HG03097 (cell line): Measurements from ENCODE around the gene TMEM198.

ENCODE experiments used
- ATAC-seq: cut with Tn5 transposase; IDR thresholded peaks from one replicate; pipeline ENCODE4 v1.9.1; 2021; ENCODE audit not compliant: unreplicated experiment, low FRiP score

The TMEM198 gene

GRCh38 chr2:219524817-219525216, 19.0 kb upstream of the TMEM198 start:
- ATAC-seq, result no peak

- no peak for ATAC-seq
Observed at GRCh38 chr2:219525533-219526232, 18.1 kb upstream of the TMEM198 start.

DNA sequence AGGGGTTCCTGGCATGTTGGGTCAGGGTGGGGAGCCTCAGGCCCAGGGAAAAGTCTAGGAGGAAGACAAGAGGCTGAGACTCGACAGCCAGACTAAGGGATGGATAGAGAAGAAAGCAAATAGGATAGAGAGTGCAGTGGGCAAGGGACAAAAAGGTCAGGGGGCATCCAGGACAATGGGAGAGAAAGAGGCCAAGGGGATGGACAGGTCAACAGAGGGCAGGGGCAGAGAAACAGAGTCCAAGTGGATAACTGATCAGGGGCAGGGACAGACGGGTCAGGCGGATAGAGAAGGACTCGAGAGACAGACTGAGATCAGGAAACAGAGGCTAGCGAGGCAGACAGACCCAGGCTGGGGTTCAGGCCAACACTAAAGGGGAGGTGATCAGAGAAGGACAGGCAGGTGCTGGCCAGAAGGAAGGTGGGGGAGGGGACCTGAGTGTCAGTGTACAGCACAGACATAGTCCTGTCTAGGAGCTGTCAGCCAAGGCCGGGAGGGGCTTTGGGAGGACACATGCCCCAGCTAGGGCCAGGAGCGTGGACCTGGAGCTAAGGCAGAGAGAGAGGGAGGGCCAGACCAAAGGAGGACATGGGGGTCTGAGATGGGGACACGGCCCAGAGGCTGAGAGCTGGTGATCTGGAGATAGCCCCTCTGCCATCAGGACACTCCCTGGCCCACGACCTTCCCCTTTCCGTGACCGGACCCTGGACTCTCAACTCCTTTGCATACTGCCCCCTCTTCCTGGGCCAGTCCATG, 17.3 kb upstream of the TMEM198 start:
- no peak for ATAC-seq

- ATAC-seq, result no peak
Observed at GRCh38 chr2:219527076-219527394, 16.8 kb upstream of the TMEM198 start.

DNA sequence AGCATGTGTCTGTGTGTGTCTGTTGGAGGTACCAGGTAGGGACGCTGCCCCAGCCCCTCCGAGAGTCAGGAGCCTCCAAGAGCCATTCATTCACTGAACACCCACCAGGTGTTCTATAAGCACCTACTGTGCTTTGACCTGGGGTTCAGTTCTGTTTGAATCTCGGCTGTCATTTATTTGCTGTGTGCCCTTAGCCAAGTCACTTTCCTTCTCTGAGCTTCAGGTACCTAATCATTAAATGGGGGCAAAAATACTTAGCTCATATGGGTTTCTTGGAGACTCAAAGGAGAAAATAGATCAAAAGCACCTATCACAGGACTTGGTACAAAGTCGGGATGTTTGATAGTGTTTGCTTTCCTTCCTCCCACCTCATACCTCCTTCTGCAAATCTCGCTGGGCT, 16.4 kb upstream of the TMEM198 start:
- no peak for ATAC-seq

DNA sequence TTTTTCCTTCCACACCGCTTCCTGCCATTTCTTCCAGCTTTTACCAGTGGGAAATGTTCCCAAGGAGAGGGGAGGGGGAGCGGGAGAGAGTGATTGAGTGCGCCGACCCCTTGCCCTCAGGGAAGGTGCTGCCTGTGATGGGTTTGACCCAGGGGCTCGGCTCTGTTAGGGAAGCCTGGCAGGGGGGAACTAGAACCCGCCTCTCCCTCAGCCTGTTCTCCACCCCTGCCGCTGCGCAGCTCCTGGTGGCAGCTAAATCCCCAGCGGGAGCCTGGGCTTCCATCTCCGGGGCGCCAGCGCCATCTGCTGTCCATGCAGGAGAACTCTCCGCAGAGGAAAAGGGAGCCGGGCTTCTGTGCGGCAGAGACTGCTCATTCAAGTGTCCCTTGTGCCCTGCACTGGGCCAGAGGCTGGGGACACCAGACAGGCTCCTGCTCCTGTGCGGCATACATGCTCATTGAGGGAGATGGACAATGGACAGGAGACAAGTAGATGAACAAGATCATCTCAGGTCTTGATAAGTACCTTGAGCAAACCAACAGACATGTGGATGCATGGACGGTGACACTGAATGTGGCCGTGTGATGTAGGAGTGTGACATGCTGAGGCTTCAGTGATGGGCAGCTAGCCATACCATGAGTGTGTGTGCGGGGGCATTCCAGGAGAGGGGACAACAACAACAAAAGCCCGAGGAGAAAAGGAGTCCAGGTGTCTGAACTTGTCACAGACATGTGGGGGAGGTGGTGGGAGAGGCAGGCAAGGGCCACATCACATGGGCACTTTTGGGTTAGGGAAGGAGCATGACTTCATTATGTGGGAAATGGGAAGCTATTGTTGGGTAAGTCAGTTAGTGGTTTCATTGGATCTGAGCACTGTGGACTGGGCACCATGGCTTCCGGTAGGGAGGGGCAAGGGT, 13.5 kb upstream of the TMEM198 start:
- ATAC-seq, result peak; percentile 75

- ATAC-seq, result no peak
Observed at GRCh38 chr2:219531639-219532377, 12.0 kb upstream of the TMEM198 start.

DNA sequence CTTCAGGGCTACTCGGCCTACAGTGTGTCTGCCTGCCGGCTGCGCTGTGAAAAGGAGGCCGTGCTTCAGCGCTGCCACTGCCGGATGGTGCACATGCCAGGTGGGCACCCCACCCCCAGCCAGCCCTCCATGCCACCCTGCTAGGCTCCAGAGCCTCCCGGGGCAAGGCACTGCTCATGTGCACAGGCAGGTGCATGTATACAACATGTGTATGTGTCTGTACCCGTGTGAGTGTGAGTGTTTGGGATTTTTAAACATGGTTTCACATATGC, 11.5 kb upstream of the TMEM198 start:
- no peak for ATAC-seq

- no peak for ATAC-seq
Observed at GRCh38 chr2:219533930-219534661, 9.7 kb upstream of the TMEM198 start.

GRCh38 chr2:219536425-219536824, 7.4 kb upstream of the TMEM198 start:
- no peak for ATAC-seq

DNA sequence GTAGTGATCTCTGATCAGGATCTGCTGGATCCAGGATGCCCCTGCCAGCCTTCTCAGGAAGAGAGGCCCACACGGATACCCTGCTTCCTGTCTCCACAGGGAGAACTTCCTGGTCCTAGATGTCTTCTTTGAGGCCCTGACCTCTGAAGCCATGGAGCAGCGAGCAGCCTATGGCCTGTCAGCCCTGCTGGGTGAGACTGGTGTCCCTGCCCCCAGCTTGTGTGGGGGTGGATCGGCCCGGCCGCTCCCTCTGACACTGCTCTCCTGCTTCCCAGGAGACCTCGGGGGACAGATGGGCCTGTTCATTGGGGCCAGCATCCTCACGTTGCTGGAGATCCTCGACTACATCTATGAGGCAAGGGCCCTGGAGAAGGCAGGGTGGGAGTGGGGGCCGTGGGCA, 6.9 kb upstream of the TMEM198 start:
- no peak for ATAC-seq

DNA sequence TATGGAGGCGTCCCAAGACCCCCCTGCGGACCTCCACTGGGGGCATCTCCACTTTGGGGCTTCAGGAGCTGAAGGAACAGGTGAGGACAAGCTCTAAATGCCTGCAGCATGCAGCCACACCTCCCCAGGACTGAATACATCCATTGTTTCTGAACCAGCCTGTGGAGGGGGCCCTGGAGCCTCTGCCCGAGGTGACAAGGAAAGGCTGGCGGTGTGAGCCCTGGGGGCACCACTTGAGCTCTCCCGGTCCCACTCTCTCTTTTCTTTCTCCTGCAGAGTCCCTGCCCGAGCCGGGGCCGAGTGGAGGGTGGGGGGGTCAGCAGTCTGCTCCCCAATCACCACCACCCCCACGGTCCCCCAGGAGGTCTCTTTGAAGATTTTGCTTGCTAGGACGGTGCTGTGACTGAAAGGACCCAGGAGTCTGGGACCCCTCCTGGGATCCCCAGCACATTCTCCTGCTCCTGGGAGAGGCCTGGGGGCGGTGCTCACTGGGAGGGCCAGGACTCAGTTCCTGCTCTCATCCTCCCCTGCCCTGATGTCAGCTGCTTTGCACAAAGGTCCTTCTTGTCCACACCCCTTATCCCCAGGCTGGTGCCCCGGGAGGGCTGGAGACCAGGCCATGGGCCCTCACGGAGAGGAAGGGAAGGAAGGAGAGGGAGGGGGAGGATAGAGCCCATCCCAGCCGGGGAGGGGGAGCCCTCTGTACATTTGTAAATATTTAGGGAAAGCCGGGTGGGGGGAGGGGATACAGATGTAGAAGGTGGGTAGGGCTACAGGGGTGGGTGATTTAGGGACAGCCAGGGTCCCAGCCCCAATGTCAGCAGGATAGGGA, 6.0 kb upstream of the TMEM198 start:
- no peak for ATAC-seq

DNA sequence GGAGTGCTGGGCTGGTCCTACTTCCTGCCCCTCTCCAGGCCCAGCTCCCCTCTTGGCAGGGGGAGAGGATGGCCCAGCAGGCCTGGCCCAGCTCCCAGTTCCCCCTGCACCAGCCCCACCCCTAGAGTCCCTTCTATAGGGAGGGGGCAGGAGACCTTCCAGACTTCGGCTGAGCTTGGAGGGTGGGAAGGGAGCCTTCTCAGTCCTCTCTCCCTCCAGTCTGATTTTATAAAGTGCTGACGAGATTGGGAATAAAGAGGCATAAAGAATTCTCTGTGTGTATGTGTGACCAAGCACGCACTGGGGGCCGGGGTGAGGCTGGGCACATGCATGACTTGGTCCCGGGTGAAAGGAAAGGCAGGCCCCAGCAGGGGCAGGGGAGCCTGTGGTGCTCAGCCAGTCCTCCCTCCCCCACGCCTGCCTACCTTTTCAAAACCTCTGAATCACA, 5.3 kb upstream of the TMEM198 start:
- ATAC-seq, result no peak

GRCh38 chr2:219538956-219539788, 4.7 kb upstream of the TMEM198 start:
- no peak for ATAC-seq

DNA sequence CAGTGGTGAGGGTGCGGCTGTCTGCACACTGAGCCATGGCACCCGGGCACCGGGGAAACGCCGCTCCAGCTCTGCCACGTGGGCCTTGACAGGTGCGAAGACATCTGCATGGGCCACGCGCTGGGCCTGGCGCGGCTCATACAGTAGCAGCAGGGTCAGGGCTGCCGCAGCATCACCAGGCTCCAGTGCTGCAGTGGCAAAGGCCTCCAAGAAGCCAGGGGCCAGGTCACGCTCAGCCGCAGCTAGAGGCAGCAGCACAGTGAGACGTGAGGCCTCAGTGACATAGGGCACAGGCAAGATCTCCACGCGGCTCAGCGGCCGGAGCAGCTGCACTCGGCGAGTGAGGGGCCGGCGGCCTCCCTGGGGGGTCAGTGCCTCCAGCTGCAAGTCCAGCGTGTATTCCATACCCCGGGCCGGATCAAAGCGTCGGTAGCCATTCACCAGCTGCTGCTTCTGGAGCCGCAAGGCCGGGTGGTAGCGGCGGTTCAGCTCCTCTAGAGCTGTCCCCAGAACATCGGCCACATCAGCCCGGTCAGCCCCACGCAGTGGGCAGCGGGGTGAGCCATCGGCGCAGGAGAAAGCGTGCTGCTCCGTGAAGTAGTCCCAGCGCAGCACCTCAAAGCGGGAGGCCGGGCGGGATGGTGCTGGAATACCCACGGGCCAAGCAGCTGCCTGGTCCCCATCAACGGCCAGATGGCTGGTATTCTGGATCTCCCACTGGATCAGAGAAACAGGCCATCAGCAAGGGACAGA, 3.7 kb upstream of the TMEM198 start:
- no peak for ATAC-seq

DNA sequence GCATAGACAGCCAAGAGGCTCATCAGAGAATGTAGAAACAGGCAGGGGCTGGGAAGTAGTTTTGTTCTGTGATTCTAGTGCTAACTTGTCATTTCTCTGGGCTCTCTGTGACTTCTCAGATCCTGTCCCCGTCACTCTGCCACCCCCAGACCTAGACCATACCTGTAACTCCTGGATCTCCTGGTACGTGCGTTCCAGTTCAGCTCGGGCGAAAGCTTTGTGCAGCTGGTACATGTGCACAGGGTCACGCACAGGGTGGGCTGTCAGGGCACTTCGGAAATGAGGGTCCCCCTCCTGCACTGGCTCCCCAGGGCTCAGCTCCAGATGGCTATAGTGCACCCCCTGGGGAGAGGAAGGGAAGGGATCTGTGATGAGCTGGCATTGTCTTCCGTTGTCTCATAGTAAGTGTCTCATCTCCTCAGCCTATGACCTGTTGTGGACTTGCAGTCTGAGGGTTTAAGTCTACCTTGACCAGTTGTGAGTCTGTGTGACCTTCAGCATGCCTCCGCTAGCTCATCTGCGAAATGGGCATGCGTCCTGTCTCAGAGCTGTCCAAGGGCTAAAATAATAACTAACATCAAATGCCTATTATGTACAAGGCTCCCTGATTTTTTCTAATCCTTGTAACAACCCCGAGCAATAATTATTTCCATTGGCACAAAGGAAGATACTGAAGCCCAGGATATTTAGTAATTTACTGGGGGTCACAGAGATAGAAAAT, 2.9 kb upstream of the TMEM198 start:
- no peak for ATAC-seq

GRCh38 chr2:219541611-219542180, 2.1 kb upstream of the TMEM198 start:
- ATAC-seq, result peak; percentile 40
